Measurements from ENCODE around the gene GATM. TPM values are rescaled to one million over a fixed set of nuclear protein-coding genes. Genes with fewer than 3 reads are reported as not detected.

GATM gene
- total RNA-seq, 1 donor from 2014 or later, result 15.7 TPM

GRCh38 chr15:45362419-45362818 is 15.9 kb downstream of the GATM start:
- H3K9me3 Mint-ChIP-seq, result no peaks in the 10 kb centered on the region
- H3K4me1 Mint-ChIP-seq, result no peaks in the 10 kb centered on the region
- intact Hi-C loops (cut with micrococcal nuclease), result no loop called here
- H3K27ac Mint-ChIP-seq, result no peak overlapping the region
- ATAC-seq (ENCODE audit: low read depth) (no peak), DNase-seq (no peak)
- TF ChIP-seq CTCF (IDR thresholded peaks at IDR 0.05), result no peak
- POLR2A ChIA-PET, result no interaction called here
- CTCF ChIA-PET, result interaction anchor here (1.3 kb wide), 1 partner anchor 236 kb away, joined by 4 read pairs; no protein-coding TSS in a partner anchor
- peaks cover 60% of the 10 kb centered on the region for H3K36me3 Mint-ChIP-seq (ENCODE audit: low read depth)
- H3K27me3 Mint-ChIP-seq, result no peaks in the 10 kb centered on the region
- no peak overlapping the region for H3K4me3 Mint-ChIP-seq

- ATAC-seq (ENCODE audit: low read depth), result no peak
- CTCF ChIA-PET, result interaction anchor here (1.3 kb wide), 1 partner anchor 235 kb away, joined by 4 read pairs; no protein-coding TSS in a partner anchor
- Mint-ChIP-seq H3K27me3 (no peaks in the 10 kb centered on the region), H3K4me1 (no peaks in the 10 kb centered on the region), H3K4me3 (no peak overlapping the region), H3K9me3 (no peaks in the 10 kb centered on the region), H3K27ac (no peak overlapping the region), H3K36me3 (ENCODE audit: low read depth) (peaks cover 60% of the 10 kb centered on the region)
- no peak for TF ChIP-seq CTCF (IDR thresholded peaks at IDR 0.05)
- no peak for DNase-seq
- POLR2A ChIA-PET, result no interaction called here
- intact Hi-C loops (cut with micrococcal nuclease), result no loop called here
These were observed 16.5 kb downstream of the GATM start for GRCh38 chr15:45361878-45362277.

- POLR2A ChIA-PET, result no interaction called here
- ATAC-seq (ENCODE audit: low read depth) (no peak), DNase-seq (no peak)
- H3K36me3 Mint-ChIP-seq (ENCODE audit: low read depth), result peaks cover 11% of the 10 kb centered on the region
- H3K4me3 Mint-ChIP-seq, result no peak overlapping the region
- CTCF ChIA-PET, result no interaction called here
- intact Hi-C loops (cut with micrococcal nuclease), result no loop called here
- H3K27me3 Mint-ChIP-seq, result no peaks in the 10 kb centered on the region
- H3K4me1 Mint-ChIP-seq, result no peaks in the 10 kb centered on the region
- H3K9me3 Mint-ChIP-seq, result no peaks in the 10 kb centered on the region
- TF ChIP-seq CTCF (IDR thresholded peaks at IDR 0.05), result no peak
- no peak overlapping the region for H3K27ac Mint-ChIP-seq
These were observed 22.5 kb downstream of the GATM start for GRCh38 chr15:45355860-45356259.

- no peak for ATAC-seq (ENCODE audit: low read depth)
- ChIA-PET CTCF (no interaction called here), POLR2A (no interaction called here)
- DNase-seq, result no peak
- Mint-ChIP-seq H3K4me3 (no peak overlapping the region), H3K27me3 (peaks cover 2% of the 10 kb centered on the region), H3K4me1 (no peaks in the 10 kb centered on the region), H3K36me3 (ENCODE audit: low read depth) (peaks cover 4% of the 10 kb centered on the region), H3K9me3 (no peaks in the 10 kb centered on the region), H3K27ac (no peak overlapping the region)
- intact Hi-C loops (cut with micrococcal nuclease), result no loop called here
- no peak for TF ChIP-seq CTCF (IDR thresholded peaks at IDR 0.05)
These were observed 23.6 kb downstream of the GATM start for GRCh38 chr15:45354711-45355110.

- no peaks in the 10 kb centered on the region for H3K36me3 Mint-ChIP-seq (ENCODE audit: low read depth)
- H3K4me3 Mint-ChIP-seq, result no peak overlapping the region
- intact Hi-C loops (cut with micrococcal nuclease), result no loop called here
- H3K9me3 Mint-ChIP-seq, result no peaks in the 10 kb centered on the region
- H3K4me1 Mint-ChIP-seq, result no peaks in the 10 kb centered on the region
- no peak for ATAC-seq (ENCODE audit: low read depth)
- no peak for TF ChIP-seq CTCF (IDR thresholded peaks at IDR 0.05)
- peaks cover 24% of the 10 kb centered on the region for H3K27me3 Mint-ChIP-seq
- DNase-seq, result no peak
- CTCF ChIA-PET, result no interaction called here
- no peak overlapping the region for H3K27ac Mint-ChIP-seq
- POLR2A ChIA-PET, result no interaction called here
These were observed 27.1 kb downstream of the GATM start for GRCh38 chr15:45351227-45351626.

All from activated B cell treated with CpG ODN at 0.5 μM for 24 hours (primary cell).